HG03103 (cell line): ENCODE measurements around the gene SMIM27.
"Not testable (repeated sequence)": the region's sequence is repeated elsewhere in the genome, so short reads cannot be mapped to it uniquely, and the experiment has no call there.

Experiments used
- ATAC-seq: cut with Tn5 transposase; IDR thresholded peaks from one replicate; pipeline ENCODE4 v1.9.1; 2021; ENCODE audit warnings: low read depth; ENCODE audit not compliant: unreplicated experiment

Gene SMIM27

DNA sequence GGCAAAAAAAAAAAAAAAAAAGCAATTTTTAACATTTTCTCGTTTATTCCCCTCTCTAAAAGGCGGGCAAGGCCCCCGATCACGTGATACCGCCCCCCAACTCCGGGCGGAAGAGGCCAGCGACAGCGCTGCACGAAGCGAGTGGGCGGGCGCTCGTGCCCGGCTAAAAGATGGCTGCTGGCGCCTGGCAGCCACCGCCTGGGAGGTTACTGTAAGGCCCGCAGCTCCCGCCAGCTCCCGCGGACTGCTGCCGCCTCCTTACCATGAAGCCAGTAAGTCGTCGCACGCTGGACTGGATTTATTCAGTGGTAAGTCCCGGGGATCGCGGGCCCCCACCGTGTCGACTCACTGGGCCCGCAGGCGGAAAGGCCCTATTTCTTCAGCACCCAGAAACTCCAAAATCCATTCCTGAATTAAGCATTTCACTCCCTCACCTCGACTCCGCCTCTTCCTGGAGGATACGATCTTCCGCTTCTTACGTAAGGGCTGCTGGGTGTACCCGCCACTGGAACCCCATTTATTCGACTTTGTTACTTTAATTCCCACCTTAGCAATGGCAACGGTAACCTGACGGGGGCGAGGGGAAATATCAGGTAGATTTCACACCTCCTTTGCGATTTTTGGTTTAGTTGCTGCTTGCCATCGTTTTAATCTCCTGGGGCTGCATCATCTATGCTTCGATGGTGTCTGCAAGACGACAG is at the start of gene SMIM27, which contains the start of gene TOPORS:
Gene SMIM27 (plus strand): TSS at position 156 of the 701 bp plus-strand sequence. CDS start 108 bp downstream, at position 264.
Gene TOPORS (minus strand): TSS at position 415 of the 701 bp plus-strand sequence. CDS start 150 bp downstream, at position 265.
- ATAC-seq: peak; percentile 61

DNA sequence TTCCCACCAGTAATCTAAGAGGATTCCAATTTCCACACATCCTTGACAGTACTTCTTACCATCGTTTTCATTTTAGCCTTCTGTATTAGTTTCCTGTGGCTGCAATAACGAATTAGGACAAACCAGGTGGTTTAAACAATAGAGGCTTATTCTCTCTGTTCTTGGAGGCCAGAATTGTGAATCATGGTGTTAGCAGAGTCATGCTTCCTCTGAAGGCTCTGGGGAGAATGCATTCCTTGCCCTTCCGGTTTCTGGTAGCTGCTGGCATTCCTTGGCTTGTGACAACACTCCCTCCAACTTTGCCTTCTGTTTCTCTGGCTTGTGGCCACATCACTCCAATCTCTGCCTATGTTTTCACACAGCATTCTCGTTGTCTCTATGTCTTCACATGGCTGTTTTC is 49.7 kb upstream of the SMIM27 start:
- ATAC-seq: no peak

- no peak for ATAC-seq
These were observed 49.1 kb upstream of the SMIM27 start for GRCh38 chr9:32503008-32503407.

DNA sequence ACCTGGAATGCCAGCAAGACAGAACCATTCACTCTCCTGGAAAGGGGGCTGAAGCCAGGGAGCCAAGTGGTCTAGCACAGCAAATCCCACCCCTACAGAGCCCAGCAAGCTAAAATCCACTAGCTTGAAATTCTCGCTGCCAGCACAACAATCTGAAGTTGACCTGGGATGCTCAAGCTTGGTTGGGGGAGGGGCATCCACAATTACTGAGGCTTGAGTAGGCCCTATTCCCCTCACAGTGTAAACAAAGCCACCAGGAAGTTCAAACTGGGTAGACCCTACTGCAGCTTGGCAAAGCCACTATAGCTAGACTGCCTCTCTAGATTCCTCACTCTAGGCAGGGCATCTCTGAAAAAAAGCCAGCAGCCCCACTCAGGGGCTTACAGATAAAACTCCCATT is 43.4 kb upstream of the SMIM27 start:
- no peak for ATAC-seq

DNA sequence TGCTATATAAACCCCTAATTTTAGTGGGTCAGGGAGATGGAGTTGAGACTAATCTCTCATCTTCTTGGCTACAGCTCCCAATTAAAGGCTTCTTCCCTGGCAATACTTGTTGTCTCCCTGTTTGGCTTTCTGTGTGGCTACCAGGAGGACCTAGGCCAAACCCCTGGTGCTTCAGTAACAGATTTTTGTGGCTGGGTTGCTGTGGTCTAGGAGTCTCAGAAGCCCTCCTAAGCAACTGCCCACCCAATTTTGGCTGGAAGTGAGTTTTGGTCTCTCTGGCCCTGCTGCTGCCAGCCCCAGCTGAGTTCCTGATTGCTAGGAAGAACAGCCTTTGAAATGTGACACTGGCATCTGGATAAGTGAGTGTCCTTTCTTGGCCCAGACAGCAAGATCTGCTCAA is 35.9 kb upstream of the SMIM27 start:
- no peak for ATAC-seq

DNA sequence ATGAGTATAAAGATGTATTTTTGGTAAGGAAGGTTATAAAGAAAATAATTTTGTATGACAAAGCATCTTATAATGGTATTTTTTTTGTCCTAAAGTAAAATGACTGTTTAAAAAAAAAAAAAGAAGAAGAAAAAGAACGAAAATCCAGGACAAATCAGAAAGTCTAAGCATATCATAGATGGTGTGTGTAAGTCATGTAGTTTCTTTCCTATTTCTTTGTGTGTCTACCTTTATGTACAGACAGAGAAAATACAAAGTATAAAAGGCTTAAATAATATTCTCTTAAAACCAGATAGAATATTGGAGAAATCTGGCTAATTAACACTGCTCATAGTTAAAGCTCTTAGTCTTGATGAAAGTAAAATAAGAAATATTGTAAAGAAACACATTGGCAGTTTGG is 33.9 kb upstream of the SMIM27 start:
- ATAC-seq: no peak

DNA sequence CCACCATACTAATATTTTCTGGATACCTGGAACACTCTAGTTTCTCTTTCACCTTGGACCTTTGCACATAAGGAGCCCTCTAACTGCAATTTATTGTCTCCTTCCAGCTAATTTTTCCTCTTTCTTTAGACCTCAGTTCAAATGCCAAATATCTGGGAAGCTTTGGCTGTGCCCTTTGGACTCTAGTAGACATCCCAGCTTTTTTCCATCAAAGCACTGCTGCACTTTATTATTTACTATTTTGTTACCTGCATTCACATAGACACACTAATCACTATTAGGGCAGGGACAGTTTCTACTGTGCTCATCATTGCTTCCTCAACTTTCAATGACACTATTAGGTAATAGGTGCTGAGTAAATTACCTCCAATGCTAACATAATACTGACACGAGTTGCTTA is 28.2 kb upstream of the SMIM27 start:
- ATAC-seq: no peak

DNA sequence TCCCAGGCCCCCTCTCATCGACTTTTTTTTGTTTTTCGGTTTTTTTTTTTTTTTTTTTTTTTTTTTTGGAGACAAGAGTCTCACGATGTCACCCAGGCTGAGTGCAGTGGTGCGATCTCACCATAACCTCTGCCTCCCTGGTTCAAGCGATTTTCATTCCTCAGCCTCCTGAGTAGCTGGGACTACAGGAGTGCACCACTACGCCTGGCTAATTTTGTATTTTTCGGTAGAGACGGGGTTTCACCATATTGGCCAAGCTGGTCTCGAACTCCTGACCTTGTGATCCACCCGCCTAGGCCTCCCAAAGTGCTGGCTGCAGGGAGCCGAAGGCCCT is 27.6 kb upstream of the SMIM27 start:
- ATAC-seq: not testable (repeated sequence)

- ATAC-seq: peak; percentile 21
These were observed 27.0 kb upstream of the SMIM27 start for GRCh38 chr9:32524892-32525708.

GRCh38 chr9:32525709-32526030 is 26.5 kb upstream of the SMIM27 start:
- peak; percentile 10 for ATAC-seq

DNA sequence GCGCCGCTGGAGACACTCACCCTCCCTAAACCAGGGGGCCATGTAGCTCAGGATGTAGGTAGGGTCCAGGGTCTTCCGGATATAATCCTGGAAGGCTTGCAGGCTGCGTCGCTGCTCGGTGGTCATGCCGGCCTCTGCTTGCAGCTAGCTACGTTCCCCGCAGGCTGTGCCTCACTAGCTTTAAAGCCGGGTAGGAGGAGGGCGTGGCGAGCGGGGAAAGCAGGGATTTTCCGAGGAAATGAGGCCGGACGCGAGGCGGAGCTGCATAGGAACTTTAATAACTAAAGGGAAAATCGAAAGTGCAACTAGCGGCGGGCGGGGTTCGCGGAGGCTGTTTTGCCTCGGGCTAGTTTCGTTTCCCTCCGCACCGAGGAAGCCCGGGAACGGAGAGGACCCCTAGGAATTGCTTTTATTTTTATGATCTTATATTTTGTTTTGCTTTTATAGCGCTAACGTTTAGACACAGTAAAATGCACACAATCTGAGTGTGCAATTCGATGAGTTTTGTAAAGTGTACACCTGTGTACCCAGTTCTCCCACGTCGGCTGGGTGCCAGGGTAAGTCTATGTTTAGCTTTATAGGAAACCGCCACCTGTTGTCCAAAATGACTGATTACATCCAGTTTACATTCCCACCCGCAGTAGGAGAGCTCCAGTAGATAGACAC is 26.0 kb upstream of the SMIM27 start, which contains the start of gene RIGI:
Gene RIGI (minus strand): TSS at position 156 of the 666 bp plus-strand sequence. CDS start 30 bp downstream, at position 126.
- ATAC-seq: peak; percentile 57

DNA sequence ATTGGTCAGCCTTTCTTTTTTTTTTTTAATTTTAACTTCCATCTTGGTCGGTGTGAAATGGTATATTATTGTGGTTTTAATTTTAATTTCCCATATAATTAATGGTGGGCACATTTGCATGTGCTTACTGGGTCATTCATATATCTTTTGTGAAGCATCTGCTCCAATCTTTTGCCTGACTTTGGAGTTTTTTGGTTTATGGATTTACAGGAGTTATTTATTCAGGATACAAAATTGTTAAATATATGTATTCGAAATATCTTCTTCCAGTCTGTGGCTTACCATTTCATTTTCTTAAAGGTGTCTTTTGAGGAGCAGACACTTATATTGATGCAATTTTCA is 25.4 kb upstream of the SMIM27 start:
- no peak for ATAC-seq

DNA sequence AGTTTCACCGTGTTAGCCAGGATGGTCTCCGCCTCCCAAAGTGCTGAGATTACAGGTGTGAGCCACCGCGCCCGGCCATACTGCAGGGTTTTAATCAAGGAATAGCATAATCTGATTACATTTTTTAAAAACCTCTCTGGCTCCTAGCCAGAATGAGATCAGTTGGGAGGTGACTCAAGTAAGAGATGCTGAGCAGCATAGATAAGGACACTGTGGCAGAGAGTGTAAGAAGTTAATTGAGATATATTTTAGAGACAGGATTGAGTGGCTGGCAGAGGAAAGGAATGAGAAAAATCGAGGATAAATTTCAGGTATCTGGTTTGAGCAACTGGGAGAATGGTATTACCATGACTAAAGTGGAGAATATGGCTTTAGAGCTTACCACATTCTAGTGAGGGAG is 18.8 kb upstream of the SMIM27 start:
- ATAC-seq: no peak

- no peak for ATAC-seq
These were observed 18.3 kb upstream of the SMIM27 start for GRCh38 chr9:32533816-32534215.

DNA sequence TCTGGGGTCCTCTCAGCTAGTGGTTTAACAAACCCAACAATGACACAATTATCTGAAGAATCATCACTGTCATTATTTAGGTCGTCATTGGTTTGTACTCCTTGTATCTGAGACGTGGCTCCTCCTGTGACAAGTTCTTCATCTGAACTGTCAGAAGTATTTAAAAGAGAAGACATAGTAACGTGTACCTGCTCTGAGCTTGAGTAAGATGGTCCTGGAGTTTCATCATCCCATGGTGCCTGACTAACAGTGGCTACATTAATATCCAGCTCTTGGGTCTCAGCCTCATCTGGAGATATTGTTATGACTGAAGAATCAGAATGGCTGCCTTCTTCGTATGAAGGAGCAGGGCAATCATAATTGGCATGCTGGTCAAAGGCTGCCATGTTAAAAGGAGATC is 9.1 kb upstream of the SMIM27 start:
- no peak for ATAC-seq

- no peak for ATAC-seq
These were observed 6.2 kb upstream of the SMIM27 start for GRCh38 chr9:32545884-32546283.

GRCh38 chr9:32548213-32548612 is 3.9 kb upstream of the SMIM27 start:
- not testable (repeated sequence) for ATAC-seq

DNA sequence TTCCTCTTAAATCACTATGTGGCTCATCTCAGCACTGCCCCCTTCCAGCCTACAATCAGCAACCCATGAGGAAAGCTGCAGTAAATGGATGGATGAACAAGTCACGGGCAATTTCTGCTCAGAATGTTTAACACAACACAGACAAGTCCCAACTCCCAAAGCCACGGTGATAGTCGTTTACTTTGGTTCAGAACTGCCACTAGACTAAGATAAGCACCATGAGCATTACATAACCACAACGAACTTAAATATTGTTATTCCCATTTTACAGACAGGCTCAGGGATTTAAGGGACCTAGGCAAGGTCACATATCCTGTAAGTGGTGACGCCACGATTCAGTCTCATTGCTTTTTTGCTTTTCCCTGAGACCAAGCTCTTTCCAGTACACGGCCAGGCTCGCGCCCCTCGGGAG is 2.0 kb upstream of the SMIM27 start:
- no peak for ATAC-seq

DNA sequence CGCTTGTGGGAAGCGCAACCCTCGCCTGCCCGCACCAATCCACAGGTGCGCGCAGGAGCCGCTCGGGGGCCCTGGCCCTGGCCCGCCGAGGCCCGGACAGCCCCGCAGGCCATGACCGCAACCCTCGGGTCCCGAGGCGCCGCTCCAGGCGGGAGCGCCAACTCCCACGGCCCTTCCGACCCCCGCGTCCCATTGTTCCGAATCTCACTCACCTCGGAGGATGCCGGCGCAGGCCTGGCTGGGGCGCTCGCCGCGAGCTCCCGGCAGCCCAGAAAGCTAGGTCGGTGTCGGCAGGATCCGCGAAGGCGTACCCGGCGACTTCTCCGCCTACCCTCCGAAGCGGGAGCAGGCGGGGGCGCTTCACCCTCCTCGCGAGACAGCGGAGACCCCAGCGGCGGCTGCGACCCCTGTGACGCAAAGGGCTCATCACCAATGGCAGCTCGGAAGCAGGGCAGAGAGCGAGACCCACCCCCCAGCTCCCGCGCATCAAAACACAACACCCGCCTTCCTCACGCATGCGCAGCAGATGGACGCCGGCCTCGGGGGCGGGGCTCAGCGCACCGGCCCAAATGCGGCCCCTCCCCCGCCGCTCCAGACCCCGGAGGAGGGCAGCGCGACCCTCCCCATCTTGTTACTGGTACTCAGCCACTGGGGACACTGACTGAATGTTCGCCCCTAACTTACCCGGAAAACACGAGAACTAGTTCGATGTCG is 1.4 kb upstream of the SMIM27 start:
- peak; percentile 59 for ATAC-seq

GRCh38 chr9:32551276-32552051 is 663 bp upstream of the SMIM27 start:
- peak; percentile 5 for ATAC-seq
